Neural progenitor cell (in vitro differentiated cells): ENCODE measurements around the gene IL37. TPM values are rescaled to one million over a fixed set of nuclear protein-coding genes. Genes with fewer than 3 reads are reported as not detected.

Source experiments
- DNase-seq: peaks from one replicate; pipeline ENCODE4 v3.0.0-alpha.2; 2016; ENCODE audit warnings: low spot score
- H2AFZ ChIP-seq: fragments of 200-600 bp; sonication (generic); replicated peaks from 2 replicates; pipeline ENCODE4 v1.6.1; 2016; ENCODE audit warnings: antibody characterized with exemption
- H3F3A ChIP-seq: fragments of 200-600 bp; sonication (generic); 2 replicates; pipeline ENCODE4 v1.6.1; 2016; ENCODE audit warnings: antibody characterized with exemption, low read depth
- H3K27ac ChIP-seq: fragments of 200-600 bp; sonication (generic); 2 replicates; pipeline ENCODE4 v1.5.1; 2016; ENCODE audit warnings: mild to moderate bottlenecking
- H3K27me3 ChIP-seq: fragments of 200-600 bp; sonication (generic); 2 replicates; pipeline ENCODE4 v1.6.1; 2016; ENCODE audit warnings: mild to moderate bottlenecking, moderate library complexity
- H3K36me3 ChIP-seq: fragments of 200-600 bp; sonication (generic); 2 replicates; pipeline ENCODE4 v1.5.1; 2016
- H3K4me1 ChIP-seq: fragments of 200-600 bp; sonication (generic); 2 replicates; pipeline ENCODE4 v1.6.1; 2016; ENCODE audit warnings: mixed run types
- H3K4me2 ChIP-seq: fragments of 200-600 bp; sonication (generic); 2 replicates; pipeline ENCODE4 v1.6.1; 2016
- H3K4me3 ChIP-seq: fragments of 200-600 bp; sonication (generic); 2 replicates; pipeline ENCODE4 v1.5.1; 2016
- H3K79me2 ChIP-seq: fragments of 200-600 bp; sonication (generic); 2 replicates; pipeline ENCODE4 v1.6.1; 2016; ENCODE audit warnings: low read depth
- H3K9ac ChIP-seq: fragments of 200-600 bp; sonication (generic); 2 replicates; pipeline ENCODE4 v1.6.1; 2016
- H3K9me3 ChIP-seq: fragments of 200-600 bp; sonication (generic); 2 replicates; pipeline ENCODE4 v1.5.1; 2016; ENCODE audit warnings: low read depth
- H4K20me1 ChIP-seq: fragments of 200-600 bp; sonication (generic); 2 replicates; pipeline ENCODE4 v1.6.1; 2016; ENCODE audit warnings: low read depth
- H3K27ac Mint-ChIP-seq: 3 replicates; pipeline ENCODE4 v1.8.0; 2021; ENCODE audit warnings: mixed read lengths
- H3K27me3 Mint-ChIP-seq: 2 replicates; pipeline ENCODE4 v1.8.0; 2022; ENCODE audit warnings: low read depth, mild to moderate bottlenecking, inconsistent platforms, moderate library complexity, mixed read lengths; ENCODE audit not compliant: insufficient read depth
- H3K36me3 Mint-ChIP-seq: 3 replicates; pipeline ENCODE4 v1.8.0; 2021; ENCODE audit warnings: mixed read lengths
- H3K4me1 Mint-ChIP-seq: 3 replicates; pipeline ENCODE4 v1.8.0; 2021; ENCODE audit warnings: mixed read lengths
- H3K4me3 Mint-ChIP-seq: 3 replicates; pipeline ENCODE4 v1.8.0; 2021; ENCODE audit warnings: mild to moderate bottlenecking, moderate library complexity, mixed read lengths
- H3K9me3 Mint-ChIP-seq: 3 replicates; pipeline ENCODE4 v1.8.0; 2020; ENCODE audit warnings: mixed read lengths
- CTCF ChIP-seq: fragments of 200-600 bp; sonication (generic); IDR thresholded peaks from 2 replicates; pipeline ENCODE4 v1.5.1; 2017; ENCODE audit warnings: antibody characterized with exemption, mild to moderate bottlenecking
- EZH2 ChIP-seq: fragments of 200-600 bp; sonication (generic); IDR thresholded peaks from 2 replicates; pipeline ENCODE4 v1.6.1; 2017; ENCODE audit warnings: antibody characterized with exemption, mild to moderate bottlenecking, moderate library complexity
- EZH2phosphoT487 ChIP-seq: fragments of 200-600 bp; sonication (generic); IDR thresholded peaks from 2 replicates; pipeline ENCODE4 v1.6.1; 2017; ENCODE audit warnings: antibody characterized with exemption
- total RNA-seq: library from RNA; depleted of rRNA; stranded (reverse); fragments of >200 nt; gene quantifications from 2 replicates; pipeline ENCODE4 v1.2.3, GENCODE V29; 2015; ENCODE audit warnings: low replicate concordance

The IL37 gene
- total RNA-seq, 1 donor from 2014 or later = not detected

DNA sequence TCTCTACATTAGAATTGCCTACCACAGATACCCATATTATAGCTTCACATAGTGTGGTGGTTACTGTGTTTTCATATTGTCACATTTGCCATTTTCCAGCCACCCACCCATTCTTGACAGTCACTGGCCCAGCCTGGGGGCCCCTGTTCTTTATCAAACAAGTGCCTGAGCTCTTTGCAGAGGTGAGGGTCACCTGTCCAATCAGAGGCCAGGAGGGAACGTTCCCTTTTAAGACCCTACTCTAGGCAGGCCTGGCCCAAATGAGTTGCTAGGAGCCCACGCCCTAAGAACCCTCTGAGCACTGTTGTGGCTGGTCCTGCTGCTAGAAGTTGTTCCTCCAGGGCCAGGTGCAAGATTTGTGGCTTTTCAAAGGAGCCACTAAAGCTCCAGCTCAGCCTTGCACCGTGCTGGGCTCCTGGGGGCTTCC, 5.2 kb downstream of the IL37 start:
- H4K20me1 ChIP-seq = no peaks in the 10 kb centered on the region
- no peak overlapping the region for H3K4me2 ChIP-seq
- Mint-ChIP-seq H3K27me3 (no peaks in the 10 kb centered on the region), H3K9me3 (no peaks in the 10 kb centered on the region), H3K4me1 (no peaks in the 10 kb centered on the region), H3K36me3 (no peaks in the 10 kb centered on the region), H3K27ac (no peak overlapping the region), H3K4me3 (no peak overlapping the region)
- TF ChIP-seq CTCF (no peak), EZH2 (no peak), EZH2phosphoT487 (no peak)
- no peaks in the 10 kb centered on the region for H3K36me3 ChIP-seq
- H3K9me3 ChIP-seq = no peaks in the 10 kb centered on the region
- no peaks in the 10 kb centered on the region for H3K4me1 ChIP-seq
- H3F3A ChIP-seq = no peaks in the 10 kb centered on the region
- DNase-seq = no peak
- H3K27ac ChIP-seq = no peak overlapping the region
- H2AFZ ChIP-seq = no peak overlapping the region
- H3K4me3 ChIP-seq = no peak overlapping the region
- H3K79me2 ChIP-seq = no peaks in the 10 kb centered on the region
- no peaks in the 10 kb centered on the region for H3K27me3 ChIP-seq
- no peak overlapping the region for H3K9ac ChIP-seq

DNA sequence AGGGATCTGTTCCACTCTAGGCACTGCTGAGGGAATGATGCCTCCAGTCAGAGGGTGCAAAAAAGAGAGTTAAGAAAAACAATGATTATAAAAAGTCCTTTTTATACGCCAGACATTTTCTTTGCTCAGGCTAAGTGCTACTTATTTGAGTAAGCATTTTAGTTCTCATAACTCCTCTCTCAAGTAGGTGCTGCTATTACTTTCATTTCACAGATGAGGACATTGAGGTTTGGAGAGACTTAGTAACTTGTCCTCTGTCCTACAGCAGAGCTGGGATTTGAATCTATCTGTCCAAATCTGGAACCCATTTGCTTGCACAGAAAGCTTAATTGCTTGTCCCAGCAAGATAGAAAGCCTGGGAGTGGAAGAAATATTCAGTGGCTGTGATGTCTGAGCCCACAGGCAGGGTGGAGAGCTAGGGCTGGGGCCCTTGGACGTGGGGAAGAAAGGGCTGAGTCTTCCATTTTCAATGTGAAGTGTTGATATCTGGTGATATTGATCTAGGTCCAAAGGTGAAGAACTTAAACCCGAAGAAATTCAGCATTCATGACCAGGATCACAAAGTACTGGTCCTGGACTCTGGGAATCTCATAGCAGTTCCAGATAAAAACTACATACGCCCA, 5.8 kb downstream of the IL37 start:
- Histone ChIP-seq H2AFZ (no peak overlapping the region), H3K4me1 (no peaks in the 10 kb centered on the region), H3K27ac (no peak overlapping the region), H4K20me1 (no peaks in the 10 kb centered on the region), H3K4me3 (no peak overlapping the region), H3K4me2 (no peak overlapping the region), H3K36me3 (no peaks in the 10 kb centered on the region), H3K79me2 (no peaks in the 10 kb centered on the region), H3K27me3 (no peaks in the 10 kb centered on the region), H3K9me3 (no peaks in the 10 kb centered on the region), H3F3A (no peaks in the 10 kb centered on the region), H3K9ac (no peak overlapping the region)
- no peaks in the 10 kb centered on the region for H3K4me1 Mint-ChIP-seq
- H3K27me3 Mint-ChIP-seq = no peaks in the 10 kb centered on the region
- DNase-seq = no peak
- H3K4me3 Mint-ChIP-seq = no peak overlapping the region
- no peaks in the 10 kb centered on the region for H3K9me3 Mint-ChIP-seq
- no peaks in the 10 kb centered on the region for H3K36me3 Mint-ChIP-seq
- TF ChIP-seq EZH2 (no peak), CTCF (no peak), EZH2phosphoT487 (no peak)
- H3K27ac Mint-ChIP-seq = peak overlapping the region; percentile 78

DNA sequence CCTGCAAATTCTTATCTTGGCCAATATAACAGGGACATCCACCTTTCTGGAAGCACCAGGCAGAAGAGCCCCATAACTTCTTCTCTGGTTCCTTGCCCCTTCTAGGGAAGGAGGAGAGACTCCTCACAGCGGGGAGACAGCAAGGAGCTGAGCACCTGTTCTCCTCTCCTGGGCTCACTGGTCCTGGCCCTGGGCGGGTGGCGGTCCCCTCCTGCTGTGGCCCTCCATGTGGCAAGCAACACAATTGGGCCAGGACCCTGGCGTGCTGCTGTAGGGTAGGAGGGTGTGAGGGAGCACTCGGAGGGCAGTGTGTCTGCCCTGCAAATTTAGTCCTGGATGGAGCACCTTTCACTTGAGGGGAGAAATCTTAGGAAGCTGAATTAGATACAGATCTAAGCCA, 6.9 kb downstream of the IL37 start:
- H2AFZ ChIP-seq = no peak overlapping the region
- H3K4me1 Mint-ChIP-seq = no peaks in the 10 kb centered on the region
- H3K36me3 Mint-ChIP-seq = no peaks in the 10 kb centered on the region
- no peaks in the 10 kb centered on the region for H3K27me3 ChIP-seq
- H3K9me3 Mint-ChIP-seq = no peaks in the 10 kb centered on the region
- no peak overlapping the region for H3K4me3 Mint-ChIP-seq
- H3K9ac ChIP-seq = no peak overlapping the region
- no peaks in the 10 kb centered on the region for H4K20me1 ChIP-seq
- no peaks in the 10 kb centered on the region for H3K9me3 ChIP-seq
- H3K36me3 ChIP-seq = no peaks in the 10 kb centered on the region
- no peaks in the 10 kb centered on the region for H3F3A ChIP-seq
- TF ChIP-seq EZH2phosphoT487 = no peak
- no peak for TF ChIP-seq EZH2
- no peak for TF ChIP-seq CTCF
- H3K27ac ChIP-seq = no peak overlapping the region
- H3K4me3 ChIP-seq = no peak overlapping the region
- no peak for DNase-seq
- no peak overlapping the region for H3K4me2 ChIP-seq
- H3K79me2 ChIP-seq = no peaks in the 10 kb centered on the region
- H3K27me3 Mint-ChIP-seq = no peaks in the 10 kb centered on the region
- no peaks in the 10 kb centered on the region for H3K4me1 ChIP-seq
- H3K27ac Mint-ChIP-seq = no peak overlapping the region
